GM19395 (cell line): ENCODE results near the gene RAX.

Source experiments
- ATAC-seq: cut with Tn5 transposase; IDR thresholded peaks from one replicate; pipeline ENCODE4 v1.9.1; 2021; ENCODE audit warnings: mild to moderate bottlenecking, moderate library complexity; ENCODE audit not compliant: unreplicated experiment

The RAX gene

DNA sequence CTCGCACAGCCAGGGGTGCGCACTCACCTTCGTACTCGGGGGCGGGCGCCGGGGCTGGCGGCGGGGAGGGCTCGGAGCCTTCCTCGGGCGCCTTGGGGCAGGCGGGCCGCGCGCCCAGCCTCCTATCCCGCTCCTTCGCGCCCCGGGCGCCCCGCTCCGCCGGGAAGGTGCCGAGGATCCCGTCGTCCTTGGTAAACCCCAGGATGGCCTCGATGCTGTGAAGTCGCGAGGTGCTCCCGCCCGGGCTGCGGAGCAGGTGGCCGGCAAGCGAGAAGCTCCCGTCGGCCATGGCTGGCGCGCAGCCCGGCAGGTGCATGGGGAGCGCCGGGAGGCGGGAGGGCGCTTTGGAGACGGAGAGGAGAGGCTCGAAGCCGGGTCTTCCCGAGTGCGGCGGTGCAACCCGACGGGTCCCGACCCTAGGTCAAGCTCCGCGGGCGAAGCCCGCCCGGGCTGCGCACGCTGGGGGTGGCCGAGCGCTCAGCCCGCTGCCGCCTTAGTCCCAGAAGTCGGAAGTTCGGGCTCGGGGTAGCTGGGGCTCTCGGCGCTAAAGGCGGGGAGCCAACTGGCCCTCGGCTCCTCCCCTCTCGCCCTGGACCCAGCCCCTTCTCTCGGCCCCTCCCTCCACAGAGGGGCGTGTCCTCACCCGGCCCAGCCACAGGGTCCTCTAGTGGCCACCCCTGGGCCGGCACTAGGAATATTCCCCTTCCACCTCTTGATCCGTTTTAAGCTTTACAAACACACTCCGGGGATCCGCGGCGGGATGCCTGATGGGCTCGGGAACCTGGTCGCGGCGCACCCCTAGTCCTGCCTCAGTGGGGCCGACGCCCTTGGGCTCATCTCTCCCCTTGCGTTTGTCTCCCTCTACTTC is at the start of gene RAX:
RAX (minus strand) TSS at position 564 of the 868 bp plus-strand sequence; CDS start at position 316, 248 bp downstream.
- no peak for ATAC-seq

DNA sequence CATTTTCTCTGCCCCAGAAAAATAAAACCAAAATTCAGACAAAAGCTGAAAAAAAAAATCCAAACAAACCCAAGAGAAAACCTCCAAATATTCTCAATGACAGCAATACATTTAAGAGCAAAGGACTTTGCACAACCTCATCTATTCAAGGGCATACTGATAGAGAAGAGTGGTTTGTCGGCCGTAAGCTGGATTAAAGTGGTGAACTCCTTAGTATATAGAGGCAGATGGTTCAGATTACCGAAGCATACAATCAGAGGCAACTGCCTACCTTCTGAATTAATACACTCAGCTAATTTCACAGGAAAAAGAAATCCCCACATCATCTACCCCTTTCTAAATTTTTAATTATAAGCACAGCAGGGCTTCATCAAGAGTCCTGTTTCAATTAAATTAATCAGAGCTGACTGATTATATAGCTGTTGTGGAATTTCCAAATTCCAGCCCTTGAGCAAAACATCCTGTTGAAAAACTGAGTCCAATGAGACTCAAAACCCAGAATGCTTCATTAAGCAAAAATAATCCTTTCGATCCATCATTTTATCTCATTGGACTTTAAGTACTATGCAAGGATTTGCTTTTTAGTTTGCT is 45.3 kb upstream of the RAX start, which contains the start of gene CPLX4:
CPLX4 (minus strand) TSS at position 190 of the 591 bp plus-strand sequence; CDS start at position 3, 187 bp downstream.
- no peak for ATAC-seq

- no peak for ATAC-seq
Observed at GRCh38 chr18:59311631-59312030, 38.4 kb upstream of the RAX start.

DNA sequence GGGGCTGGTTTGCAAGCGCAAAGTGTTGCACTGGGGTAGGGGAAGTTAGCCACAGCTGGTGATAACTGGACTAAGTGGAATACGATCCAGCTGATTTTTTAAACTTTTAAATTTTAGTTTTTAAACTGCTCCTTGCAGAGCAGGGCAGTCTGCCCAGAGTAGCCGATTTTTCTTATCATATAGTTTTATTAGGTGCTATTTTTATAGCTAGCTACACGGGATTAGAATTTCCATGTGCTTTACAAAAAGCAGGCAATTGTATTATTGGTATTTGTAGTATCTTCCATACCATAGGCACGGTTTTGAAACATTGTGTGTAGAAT is 35.6 kb upstream of the RAX start:
- no peak for ATAC-seq

- ATAC-seq, result peak; percentile 87
Observed at GRCh38 chr18:59308248-59308937, 35.1 kb upstream of the RAX start.

GRCh38 chr18:59306640-59307039 is 33.4 kb upstream of the RAX start:
- ATAC-seq, result no peak

DNA sequence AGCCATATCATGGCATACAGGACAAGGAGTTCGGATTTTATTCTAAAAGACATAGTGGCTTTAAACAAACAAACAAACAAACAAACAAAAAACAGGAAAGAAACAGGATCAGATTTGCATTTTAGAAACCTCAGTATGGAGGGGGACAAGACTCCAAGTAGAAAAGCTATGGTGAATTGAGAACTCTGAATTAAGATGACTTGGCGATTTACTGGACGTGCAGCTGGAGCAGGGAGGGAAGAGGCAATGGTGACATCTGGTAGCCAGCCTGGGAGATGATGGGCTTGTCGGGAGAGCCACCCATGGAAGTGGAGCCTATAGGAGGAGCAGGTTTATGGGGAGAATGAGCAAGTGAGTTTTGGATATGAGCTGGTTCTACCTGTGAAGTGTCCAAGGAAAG is 32.0 kb upstream of the RAX start:
- no peak for ATAC-seq

DNA sequence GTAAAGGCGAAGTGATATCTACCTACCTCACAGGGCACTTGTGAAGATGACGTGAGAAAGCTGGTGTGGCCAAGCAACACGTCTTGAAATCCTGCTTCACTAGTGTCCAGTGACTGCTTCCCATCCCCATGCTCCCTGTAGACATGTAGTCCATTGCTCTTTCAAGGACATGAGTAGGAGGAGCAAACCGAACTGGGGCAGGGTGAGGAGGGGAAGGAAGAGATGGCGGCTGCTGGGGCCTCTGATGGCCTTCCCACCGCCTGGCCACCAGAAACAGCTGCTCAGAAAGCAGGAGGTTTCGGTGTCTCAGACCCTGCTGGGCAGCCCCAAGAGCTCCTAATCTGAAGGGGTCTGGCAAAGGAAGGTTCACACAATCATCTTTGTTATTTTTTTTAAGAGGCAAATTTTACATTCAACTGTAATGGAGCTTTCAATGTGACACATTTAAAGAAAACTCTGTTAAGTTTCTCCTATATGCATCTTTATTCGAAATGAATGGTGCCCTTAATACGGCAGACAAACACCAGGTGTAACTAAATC is 30.5 kb upstream of the RAX start:
- no peak for ATAC-seq

DNA sequence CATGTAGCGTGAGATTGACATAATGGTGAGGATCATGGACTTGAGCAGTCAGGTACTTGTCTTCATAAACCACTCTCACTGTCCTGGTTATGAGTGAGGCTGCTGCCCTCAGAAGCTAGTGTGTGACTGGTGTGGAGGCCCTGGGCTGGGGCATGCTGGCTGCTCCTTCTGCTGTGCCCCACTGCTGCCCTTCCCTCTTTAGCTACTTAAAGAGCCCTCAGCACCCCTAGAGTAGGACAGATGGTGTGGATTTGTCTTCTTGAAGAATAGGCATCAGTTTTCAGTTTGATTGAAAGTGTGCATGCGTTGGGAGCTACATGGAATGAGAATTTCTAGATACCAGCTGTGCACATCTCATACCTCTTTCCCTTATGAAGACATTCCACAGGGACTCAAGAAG is 29.8 kb upstream of the RAX start:
- ATAC-seq, result no peak

GRCh38 chr18:59301929-59302328 is 28.7 kb upstream of the RAX start:
- ATAC-seq, result no peak

GRCh38 chr18:59300676-59301285 is 27.5 kb upstream of the RAX start:
- no peak for ATAC-seq

GRCh38 chr18:59298871-59299270 is 25.6 kb upstream of the RAX start:
- no peak for ATAC-seq

- no peak for ATAC-seq
Observed at GRCh38 chr18:59293317-59293716, 20.1 kb upstream of the RAX start.

DNA sequence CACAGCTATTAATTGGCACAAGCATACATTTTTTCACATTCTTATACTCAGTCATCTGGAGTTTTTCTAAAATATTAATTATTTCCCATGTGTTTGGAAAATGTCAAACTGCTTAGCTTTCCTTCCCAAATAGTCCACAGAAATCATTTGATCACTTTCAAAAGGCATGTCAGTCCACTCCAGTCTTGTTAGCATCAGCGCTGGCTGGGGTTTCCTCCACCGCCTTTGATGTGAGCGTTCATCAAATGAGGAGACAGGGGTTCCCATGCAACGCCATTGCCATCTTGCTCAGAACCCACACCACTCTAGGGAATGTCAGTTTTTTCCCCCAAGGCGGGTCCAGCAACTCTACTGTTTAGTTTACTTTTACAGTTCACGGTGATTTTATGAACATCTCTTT is 13.1 kb upstream of the RAX start:
- no peak for ATAC-seq

- ATAC-seq, result no peak
Observed at GRCh38 chr18:59282341-59282740, 9.1 kb upstream of the RAX start.

DNA sequence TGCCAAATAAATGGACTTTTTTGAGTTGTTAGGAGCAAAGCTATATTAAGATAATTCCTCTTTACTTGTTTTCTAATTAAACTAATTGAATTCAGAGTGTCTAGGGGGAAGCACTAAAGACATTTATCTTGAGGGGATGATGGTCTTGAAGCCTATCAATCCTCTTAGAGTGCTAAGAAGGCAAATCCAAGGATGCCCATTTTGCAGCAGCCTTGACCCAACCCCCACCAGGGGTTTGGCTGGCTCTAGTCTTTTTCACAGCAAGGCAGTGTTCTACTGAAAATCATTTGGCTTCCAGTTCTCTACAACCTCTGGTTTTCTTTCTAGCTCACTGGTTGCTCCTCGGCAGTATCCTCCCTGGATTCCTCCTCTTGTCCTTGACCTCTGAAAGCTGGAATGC is 6.5 kb upstream of the RAX start:
- ATAC-seq, result no peak

DNA sequence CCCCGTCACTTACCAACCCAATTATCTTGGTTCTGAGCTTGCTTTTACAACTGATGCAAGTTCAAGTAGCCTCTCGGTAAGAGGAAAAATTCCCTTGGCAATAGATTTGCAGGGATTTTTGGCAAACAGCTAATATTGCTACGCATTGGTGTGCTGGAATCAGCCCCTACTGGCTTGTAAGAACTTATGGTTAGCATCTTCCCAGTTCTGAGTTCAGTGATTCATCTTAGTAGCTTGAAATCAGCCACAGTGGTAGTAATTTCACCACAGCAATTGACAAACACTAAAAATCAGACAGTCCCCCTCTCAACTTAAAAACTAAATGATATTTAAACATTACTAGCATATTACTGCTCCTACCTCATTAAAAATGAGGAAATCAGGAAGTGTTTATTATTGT is 5.9 kb upstream of the RAX start:
- ATAC-seq, result no peak

DNA sequence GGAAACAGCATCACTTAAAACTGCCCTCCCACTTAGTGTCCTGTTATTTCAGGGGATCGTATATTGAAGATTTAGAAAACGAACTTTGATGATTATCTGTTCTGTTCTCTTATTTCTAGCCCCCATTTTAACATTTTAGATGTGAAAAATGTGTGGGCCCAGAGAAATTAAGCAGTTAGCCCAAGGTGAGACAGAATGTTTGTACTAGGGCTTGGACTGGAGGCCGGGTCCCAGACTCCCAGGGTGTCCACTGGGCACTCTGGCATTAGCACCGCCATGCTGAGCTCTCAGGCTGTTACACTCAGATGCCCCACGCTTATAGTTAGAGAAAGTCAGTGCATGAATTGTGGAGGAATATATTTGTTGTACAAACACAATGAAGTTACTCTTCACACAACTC is 5.5 kb upstream of the RAX start:
- no peak for ATAC-seq

GRCh38 chr18:59276047-59276446 is 2.8 kb upstream of the RAX start:
- no peak for ATAC-seq

- no peak for ATAC-seq
Observed at GRCh38 chr18:59275406-59275949, 2.2 kb upstream of the RAX start.

DNA sequence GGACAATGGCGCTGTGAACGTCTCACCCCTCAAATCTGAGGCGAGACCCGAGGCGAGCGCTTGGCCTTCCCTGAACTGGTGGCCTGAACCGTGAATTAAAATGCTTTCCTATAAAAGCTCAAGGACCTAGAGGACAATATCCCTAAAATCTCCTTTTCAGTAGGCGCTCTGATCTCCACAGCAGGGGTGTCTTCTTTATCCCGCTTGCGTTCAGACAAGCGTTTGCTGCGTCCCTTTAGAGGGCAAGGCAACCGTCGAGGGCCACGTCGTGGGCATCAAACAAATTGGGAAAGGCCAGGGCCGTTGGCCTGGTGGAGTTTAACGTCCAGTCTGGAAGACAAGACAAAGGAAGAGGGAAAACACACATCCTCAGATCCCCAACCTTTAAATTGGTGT is 1.3 kb upstream of the RAX start:
- no peak for ATAC-seq
